GF-D8 (cell line): ENCODE results near the gene SREBF2.

Source experiments
- DNase-seq: peaks from one replicate; lab custom pipeline; 2025; lab: John Stamatoyannopoulos, UW

SREBF2 gene

DNA sequence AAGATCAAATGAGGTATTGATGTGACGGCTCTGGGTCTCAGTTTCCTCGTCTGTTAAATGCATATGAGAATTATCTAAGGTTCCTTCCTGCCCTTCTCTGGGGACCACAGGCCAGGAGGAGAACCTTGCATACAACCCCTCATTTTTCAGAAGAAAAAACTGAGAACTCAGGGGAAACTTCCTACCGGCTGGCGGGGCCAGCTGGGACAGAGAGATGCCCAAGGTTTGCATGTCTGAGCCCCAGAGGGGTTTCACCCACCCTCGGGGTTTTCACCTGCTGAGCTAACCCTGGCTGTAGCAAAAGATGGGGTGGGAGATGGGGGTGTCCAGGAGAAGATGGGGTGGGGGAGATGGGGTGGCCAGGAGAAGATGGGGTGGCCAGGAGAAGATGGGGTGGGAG lies 89.4 kb downstream of the SREBF2 start:
- no peak for DNase-seq

DNA sequence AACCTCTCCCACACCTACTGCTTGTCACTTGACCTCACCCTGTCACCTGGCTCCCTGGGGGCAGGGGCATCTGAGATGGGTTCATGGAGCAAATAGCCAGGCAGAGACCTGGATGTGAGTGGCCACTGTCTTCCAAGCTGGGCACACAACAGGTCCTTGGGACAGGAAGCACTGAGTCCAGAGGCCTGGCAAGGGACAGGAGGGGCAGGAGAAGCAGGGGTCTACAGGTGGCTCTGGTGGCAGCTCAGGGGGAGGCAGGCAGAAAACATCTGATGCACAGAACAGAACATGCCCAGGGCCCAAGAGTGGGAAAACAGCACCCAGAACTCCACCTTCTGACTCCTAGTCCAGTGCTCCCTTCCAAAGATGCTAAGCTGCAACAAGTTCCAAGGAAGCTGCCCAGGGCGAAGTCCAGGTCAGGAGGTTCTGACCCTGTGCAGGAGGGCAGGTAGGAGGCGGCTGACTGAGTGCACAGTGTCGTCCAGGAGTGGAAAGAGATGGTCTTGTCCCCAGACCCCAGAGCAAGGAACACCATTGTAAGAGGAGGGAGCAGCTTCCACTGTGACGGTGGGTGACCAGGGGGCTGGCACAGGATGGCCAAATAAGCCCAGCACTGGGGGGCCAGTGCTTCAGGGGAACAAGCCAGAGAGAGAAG lies 90.2 kb downstream of the SREBF2 start:
- no peak for DNase-seq

DNA sequence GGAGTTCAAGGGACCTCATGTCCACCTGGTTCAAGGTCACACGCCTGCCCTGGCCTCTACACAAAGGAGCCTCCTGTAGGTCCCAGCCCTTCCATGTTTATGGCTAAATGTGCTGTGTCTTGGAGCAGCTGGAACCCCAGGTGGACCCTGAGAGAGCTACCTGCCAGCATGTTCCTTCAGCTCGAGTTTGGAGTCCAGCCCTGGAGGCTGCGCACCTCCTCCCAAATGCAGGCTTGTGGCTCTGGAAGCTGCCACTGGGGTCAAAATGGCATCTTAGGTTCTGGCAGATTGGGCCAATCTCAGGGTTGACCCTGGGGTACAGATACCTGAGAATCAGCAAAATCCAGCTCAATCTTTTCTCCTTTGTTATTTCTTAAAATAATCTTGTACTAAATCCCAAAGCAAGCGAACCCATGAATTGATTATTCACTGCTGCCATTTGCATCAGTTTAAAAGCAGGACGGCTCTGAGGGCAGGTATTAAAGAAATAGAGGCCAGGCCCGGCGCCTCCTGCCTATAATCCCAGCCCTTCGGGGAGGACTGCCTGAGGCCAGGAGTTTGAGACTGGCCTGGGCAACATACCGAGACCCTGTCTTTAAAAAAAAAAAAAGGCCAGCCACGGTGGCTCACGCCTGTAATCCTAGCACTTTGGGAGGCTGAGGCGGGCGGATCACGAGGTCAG lies 90.8 kb downstream of the SREBF2 start:
- no peak for DNase-seq

DNA sequence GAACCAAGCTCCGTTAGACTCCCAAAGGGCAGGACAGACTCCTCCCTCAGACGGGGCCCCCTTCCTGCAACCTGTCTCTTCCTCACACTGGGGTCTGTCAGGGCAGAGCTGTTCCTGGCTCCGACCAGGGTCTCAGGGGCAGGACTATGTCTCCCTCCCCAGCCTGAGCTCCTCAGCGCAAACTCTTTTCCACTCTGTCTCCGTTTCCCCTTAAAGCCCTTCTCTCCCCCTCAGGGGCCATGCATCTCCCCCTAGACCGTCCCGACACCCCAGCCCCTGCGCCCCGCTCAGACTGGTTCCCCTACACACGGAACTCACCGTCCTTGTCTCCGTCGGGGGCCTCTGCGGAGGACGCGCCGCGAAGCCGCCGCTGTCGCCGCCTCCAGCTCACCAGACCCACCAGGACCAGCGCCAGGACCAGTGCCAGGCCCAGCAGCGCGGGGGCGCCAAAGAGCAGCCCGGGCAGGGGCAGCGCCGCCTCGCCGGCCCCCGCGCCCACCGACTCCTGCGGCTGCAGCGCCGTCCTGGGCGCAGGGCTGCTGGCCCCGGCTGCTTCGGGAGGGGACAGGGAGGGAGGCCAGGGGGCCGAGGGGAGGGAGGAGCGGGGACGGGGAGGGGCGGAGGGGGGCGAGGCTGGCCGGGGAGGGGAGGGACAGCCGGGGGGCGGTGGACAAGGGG lies 93.0 kb downstream of the SREBF2 start:
- no peak for DNase-seq

DNA sequence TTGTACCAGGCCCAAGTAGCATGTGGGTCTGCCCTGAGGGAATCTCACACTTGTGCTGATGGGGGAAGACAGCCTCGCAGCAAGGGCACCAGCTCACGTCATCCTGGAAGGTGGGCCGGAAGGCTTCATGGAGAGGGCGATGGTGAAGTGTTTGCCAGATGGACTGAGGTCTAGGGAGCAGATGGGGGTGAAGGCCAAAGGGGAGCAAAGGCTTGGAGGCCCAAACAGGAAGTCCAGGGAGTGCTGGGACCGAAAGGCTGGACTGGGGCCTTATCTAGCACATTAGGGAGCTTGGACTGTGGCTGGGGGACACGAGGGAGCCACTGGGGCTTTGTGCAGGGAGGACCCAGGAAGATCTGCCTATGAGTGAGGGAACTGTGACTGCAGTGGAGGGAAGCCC lies 94.9 kb downstream of the SREBF2 start:
- no peak for DNase-seq

DNA sequence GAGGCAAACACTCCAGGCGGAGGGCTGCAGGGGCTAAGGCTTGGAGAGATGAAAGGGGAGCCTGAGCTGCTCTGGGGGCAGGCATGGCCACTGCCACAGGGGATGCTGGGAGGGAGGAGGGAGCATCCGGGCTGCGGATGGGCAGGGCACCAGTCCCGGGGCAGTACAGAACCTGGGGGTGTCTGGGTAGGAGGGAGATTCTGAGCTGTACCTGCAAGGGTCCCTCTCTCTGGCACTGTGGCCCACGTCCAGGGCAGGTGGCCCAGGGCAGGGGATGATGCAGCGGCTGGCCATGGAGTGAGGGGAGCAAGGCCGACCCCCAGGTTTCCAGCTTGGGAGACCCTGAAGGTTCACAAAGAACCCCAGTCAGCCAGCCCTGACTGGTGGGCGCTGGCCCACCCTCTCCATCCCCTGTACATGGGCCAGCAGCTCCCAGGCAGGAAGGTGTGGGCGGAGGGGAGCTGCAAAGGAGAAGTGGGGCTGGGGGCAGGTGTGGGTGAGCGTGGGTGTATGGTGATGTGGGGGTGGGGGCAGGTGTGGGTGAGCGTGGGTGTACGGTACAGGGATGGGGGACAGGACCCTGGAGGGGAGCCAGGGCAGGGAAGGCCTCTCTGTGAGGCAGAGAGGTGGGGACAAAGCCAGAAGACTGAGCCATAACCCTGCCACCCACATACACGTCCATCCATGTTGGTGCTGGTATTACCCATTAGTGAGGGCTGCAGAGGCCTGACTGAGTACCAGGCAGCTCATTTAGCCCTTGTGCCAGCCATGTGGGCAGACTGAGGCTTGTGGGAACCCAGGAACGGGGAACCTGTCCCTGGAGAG lies 95.9 kb downstream of the SREBF2 start:
- no peak for DNase-seq

DNA sequence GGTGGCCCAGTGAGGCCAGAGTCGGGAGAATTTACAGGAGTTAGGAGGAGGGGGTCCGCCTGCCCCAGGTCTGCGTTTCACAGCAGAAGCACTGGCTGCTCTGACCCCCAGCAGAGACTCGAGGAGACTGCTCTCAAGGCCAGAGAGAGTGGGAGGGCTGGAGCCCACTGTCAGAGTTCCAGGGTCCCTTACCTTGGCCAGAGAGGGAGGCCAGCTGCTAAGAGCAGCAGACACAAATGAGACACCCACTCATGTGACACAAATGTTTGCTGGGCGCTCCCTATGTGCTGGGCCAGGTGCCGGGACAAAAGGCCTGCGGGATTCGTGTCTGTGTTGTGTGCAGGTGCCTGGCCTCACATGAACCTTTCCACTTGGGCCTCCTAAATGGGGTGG lies 96.5 kb downstream of the SREBF2 start:
- DNase-seq = no peak

DNA sequence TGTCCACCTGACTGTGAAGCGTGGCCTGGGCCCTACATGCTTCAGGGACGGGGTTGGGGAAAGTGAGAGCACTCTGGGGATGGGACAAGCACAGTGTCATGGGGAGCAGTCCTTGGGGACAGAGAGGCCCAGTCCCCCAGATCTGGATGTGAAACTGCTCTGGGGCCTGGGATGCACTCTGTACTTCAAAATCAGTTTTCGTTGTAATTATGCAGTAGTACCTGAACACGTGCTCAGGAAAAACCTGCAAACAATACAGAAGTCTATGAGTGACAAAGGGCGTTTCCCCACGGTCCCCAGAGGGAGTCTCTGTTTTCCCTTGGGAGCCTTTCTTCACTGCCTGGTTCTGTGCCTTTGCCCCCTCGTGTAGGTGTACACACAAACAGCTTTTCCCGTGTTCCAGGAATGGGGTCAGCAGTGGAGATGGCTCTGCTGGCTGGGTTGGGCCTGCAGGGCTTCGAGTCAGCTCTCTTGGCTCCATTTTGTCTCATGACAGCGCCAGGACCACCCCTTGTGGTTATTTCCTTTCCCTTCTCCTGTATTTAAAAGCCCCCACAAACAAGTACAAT lies 98.9 kb downstream of the SREBF2 start:
- DNase-seq = no peak

DNA sequence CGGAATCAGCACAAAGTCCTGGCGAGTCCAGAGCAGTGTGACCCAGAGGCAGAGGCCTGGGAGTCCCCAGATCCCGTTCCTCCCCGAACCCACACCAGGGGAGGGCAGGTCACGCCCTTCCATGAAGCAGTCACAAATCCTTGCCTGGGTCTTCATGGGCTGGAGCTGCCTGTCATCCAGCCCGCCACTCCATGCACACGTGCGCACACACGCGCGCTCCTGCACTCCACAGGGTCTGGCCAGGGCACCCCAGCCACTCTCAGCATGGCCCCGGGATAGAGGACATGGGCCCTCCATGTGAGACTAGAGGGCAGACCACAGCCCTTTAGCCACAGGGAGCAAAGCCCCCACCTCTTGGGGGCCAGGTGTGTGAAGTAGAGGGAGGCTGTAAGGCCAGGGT lies 99.4 kb downstream of the SREBF2 start:
- no peak for DNase-seq

DNA sequence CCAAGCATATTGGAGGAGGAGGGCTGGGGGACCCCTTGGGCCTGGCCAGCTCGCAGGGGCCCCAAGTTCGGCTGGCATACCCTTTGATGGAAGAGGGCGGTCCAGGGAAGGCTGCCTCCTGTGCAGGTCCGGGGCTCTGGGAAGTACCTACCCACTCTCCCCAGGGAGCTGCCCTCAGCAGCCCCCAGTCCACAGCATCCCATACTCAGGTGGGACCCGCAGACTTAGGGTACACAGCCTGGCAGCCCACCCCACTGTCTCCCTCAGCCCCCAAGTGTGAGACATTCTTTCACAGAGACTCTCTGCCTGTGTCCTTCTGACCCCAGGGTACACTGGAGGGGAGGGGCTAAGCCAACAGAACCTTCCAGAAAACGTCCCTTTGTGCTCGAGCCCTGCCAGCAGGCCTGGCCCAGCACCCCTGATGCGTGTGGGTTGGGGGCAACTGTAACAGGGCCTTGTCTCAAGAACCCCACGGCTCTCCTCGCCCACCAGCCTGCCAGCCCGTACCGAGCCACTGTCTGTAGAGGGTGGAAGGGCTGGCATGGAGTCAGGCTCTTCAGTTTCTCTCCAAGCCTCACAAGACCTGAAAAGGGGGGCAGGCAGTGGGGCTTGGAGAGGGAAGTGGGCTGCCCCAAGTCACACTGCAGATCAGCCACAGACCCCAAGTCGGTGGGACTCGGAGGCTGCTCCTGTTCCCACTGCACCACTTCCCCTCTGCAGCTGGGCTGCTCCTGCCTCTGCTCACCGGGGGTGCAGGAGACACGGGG lies 100.7 kb downstream of the SREBF2 start:
- DNase-seq = no peak

DNA sequence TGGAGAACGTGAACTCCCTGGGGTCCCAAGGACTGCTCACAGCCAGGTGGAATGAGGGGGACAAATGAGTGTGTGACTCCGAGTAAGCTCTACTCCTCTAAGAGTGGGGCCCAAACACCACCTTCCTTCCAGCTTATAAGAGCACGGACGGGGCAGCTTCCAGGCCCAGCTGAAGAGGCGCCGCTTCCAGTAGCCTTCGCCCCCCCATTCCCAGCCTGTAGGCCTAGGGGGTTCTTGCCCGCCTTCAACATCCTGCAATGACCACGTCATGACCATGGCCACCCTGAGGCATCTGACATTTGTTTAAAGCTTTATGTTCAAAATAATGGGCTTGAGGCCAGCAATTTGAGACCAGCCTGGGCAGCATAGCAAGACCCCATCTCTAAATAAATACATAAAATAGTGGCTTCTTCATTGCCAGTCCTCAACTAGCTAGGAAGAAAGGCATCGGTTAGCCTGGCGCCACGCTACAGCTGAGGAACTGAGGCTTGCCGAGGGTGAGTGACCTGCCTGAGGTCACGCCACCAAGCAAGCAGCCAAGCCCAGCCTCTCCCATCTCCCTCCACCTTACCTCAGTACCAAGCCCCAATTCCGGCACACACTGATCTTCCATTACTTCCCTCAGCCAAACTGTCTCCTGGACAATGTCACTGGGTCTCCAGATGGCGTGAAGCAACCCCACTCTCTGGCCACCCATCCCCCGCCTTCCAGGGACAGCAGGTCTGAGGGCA lies 101.5 kb downstream of the SREBF2 start:
- no peak for DNase-seq

DNA sequence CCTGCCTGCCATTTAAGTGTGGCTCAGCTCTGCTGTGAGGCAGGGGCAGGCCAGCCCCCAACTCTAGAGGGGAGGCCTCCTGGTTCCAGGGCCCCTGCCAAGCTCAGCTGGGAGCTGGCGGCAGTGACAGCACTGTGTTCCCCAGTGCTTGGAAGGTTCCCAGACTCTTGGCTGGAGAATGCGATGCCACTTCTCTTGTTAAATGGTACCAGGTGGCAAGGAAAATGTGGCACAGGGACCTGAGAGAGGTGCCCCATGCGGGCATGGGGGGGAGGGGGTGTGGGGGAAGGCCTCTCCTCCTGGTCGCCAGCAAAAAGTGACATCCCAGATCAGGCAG lies 102.1 kb downstream of the SREBF2 start:
- no peak for DNase-seq

DNA sequence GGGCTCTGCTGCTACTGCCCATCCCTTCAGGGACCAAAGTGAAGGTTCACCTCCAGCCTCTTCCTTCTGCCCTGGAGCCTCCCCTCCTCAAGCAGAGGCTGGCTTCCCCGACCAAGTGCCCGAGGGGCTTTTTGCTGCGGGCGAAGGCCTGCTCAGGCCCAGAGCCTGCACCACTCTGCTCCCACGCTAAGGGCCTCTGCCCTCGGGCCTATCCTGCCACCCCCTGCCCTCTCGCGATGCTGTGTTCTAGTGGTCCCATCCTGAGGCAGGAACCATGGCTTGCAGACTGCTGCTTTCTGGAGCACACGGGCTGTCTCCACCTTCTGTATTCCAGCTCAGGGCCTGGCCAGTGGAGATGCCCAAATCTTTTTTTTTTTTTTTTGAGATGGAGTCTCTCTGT lies 102.6 kb downstream of the SREBF2 start:
- DNase-seq = no peak

DNA sequence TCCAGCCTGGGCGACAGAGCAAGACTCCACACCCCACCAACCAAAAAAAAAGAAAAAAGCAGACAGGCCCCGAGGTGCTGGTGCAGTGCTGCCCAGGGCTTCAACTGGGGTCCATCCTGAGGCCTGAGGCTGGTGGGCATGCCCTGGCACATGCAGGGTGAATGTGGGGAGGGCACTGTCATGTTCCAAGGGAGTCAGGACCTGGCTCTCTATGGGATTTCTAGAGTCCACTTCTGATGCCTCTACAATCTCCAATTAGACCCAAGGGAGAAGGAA lies 103.9 kb downstream of the SREBF2 start:
- no peak for DNase-seq

DNA sequence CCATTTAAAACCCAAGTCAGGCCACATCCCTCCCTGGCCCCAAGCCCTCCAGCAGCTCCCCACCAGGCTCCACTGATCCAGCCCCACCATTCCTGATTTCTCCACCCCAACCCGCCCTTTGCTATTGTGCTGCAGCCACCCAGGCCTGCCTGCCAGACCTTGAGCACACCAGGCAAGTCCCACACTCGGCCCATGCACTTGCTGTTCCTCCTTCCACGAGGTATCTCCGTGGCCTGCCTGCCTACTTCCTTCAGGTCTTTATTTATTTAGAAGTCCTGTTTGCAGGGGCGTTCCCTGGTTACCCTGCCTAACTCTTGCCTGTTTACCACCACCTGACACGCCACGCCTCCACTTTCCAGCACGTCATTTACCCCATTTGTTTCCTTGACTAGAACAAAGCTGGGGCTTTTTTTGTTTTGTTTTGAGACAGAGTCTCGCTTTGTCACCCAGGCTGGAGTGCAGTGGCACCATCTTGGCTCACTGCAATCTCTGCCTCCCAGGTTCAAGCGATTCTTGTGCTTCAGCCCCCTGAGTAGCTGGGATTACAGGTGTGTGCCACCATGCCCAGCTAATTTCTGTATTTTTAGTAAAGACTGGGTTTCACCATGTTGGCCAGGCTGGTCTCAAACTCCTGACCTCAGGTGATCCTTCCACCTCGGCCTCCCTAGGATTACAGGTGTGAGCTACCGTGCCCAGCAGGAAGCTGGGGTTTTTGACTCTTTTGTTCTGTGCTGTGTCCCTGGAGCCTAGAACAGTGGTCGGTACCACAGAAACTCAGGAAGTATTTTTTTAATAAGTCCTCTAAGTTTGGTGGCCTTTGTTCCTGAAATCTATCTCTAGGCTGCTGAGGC lies 107.3 kb downstream of the SREBF2 start:
- no peak for DNase-seq

DNA sequence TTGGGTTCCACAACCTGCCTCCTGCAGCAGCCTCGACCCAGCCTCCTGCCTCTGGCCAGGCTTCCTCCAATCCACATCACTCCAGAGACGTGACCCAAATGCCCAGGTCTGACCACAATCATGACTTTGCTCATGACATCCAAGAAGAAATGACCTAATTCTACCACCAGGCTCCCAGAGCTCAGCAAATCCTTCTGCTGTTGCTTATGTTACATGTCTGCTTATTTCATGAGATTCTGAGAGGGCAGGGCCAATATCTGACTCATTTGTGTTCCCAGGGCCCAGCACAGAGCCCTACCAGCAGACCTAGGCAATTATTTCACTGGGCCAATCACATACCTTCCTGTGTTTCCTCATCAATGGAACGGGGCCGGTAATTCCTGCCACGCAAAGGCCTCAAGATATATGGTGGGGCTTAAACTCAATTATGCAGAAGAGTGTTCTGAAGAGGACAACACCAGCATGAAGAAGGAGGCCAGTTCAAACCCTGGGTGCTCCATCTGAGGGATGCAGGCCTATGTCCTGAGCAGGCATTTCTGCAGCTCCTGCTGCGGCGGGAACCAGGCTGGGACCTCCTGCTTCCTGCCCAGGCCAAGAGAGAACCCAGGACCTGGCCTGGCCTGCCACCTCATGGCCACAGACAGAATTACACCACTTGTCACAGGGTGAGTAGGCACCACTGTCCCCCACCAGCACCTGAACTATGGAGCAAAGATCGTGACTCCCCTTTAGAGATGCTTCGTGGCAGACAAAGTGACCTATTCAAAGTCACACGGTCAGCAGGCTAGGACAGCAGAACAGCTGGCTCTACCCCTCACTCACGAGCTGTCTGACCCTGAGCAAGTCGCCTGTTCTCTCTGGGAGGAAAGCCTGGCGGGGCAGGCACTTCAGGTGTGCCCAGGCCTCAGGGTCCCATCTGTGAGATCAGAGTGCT lies 108.2 kb downstream of the SREBF2 start:
- no peak for DNase-seq

DNA sequence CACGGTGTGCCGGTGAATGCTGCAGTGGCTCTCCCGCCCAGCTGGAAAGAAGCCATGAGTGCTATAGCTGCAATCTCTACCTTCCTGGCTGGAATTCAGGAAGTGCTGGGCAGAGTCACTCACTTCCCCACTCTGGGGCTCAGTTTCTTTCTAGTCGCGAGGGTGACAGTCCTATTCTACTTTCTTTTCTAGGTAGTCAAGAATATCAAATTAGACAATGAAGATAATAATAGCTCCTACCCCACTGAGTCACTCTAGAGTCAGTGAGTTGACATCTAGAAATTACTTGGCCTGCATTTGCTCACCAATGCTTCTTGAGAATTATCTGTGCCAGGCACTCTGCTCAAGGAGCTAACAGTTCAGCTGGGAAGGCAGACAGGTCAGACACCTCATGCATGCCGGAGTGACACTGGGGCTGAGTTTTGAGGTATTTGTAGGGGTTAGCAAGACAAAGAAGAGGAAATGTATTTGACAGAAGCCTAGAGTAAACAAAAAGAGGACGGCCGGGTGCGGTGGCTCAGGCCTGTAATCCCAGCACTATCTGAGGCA lies 110.8 kb downstream of the SREBF2 start:
- no peak for DNase-seq

DNA sequence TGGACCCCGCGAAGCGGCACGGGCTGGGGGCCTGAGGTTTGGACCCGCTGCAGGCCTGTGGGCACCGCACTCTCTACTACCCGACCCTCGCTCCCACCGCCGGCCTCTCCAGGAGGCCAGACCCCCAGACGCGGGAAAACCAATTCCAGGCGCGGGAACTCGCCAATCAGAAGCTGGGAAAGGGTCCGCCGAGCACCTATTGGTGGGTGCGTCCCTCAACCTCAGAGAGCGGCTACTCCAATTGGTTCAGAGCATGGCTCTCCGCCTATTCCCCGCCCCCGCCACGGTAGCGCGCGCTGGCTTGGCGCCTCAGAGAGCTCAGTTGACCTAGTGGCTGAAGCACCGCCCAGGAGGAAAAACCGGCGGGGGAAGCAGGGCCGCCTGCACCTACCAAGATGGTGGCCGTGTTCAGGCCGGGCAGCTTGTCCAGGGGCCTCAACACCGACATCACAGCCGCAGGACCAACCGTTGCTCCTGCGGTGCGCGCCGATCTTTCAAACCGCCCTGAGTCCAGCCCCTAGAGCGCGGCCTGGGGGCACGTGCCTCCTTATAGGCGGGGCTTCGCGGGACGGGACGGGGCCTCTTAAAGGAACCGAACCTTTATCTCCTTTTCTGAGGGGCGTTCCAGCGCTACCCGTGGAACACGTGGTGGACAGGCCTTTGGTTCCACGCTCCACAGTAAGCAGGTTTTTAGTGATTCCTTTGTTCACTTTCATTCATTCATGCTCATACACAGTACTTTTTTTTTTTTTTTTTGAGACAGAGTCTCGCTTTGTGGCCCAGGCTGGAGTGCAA lies 113.9 kb downstream of the SREBF2 start, which contains the start of gene CENPM:
Gene CENPM (minus strand): TSS at position 524 of the 795 bp plus-strand sequence. CDS start 76 bp downstream, at position 448.
- DNase-seq = peak; percentile 90
